T-helper 2 cell (primary cell): Measurements from ENCODE around the gene FUBP3.

ENCODE experiments used
- DNase-seq, 5 experiments: peaks; one replicate each; pipeline versions ENCODE4 v3.0.0 to v3.0.0-alpha.2; 2012 to 2022

Gene FUBP3

GRCh38 chr9:130607640-130608420 is 28.5 kb downstream of the FUBP3 start:
- no peak for DNase-seq

GRCh38 chr9:130608554-130609134 is 29.3 kb downstream of the FUBP3 start:
- DNase-seq = no peak

- DNase-seq = no peak
Measured at GRCh38 chr9:130609163-130609562, 29.8 kb downstream of the FUBP3 start.

- no peak for DNase-seq
Measured at GRCh38 chr9:130610862-130611707, 31.7 kb downstream of the FUBP3 start.

- DNase-seq = no peak
Measured at GRCh38 chr9:130616451-130616850, 37.1 kb downstream of the FUBP3 start.

- no peak for DNase-seq
Measured at GRCh38 chr9:130623466-130623865, 44.1 kb downstream of the FUBP3 start.

- no peak for DNase-seq
Measured at GRCh38 chr9:130624154-130624553, 44.8 kb downstream of the FUBP3 start.

- DNase-seq = no peak
Measured at GRCh38 chr9:130626249-130626996, 47.0 kb downstream of the FUBP3 start.

- DNase-seq = no peak
Measured at GRCh38 chr9:130627051-130627450, 47.7 kb downstream of the FUBP3 start.

- no peak for DNase-seq
Measured at GRCh38 chr9:130627896-130628792, 48.8 kb downstream of the FUBP3 start.

GRCh38 chr9:130629443-130630070 is 50.2 kb downstream of the FUBP3 start:
- DNase-seq = no peak

GRCh38 chr9:130630071-130630450 is 50.7 kb downstream of the FUBP3 start:
- DNase-seq = no peak

- DNase-seq = no peak
Measured at GRCh38 chr9:130630506-130631330, 51.3 kb downstream of the FUBP3 start.

- DNase-seq = no peak
Measured at GRCh38 chr9:130631331-130632080, 52.1 kb downstream of the FUBP3 start.

- DNase-seq = no peak
Measured at GRCh38 chr9:130632081-130632710, 52.8 kb downstream of the FUBP3 start.

GRCh38 chr9:130632841-130633240 is 53.5 kb downstream of the FUBP3 start:
- no peak for DNase-seq

- no peak for DNase-seq
Measured at GRCh38 chr9:130633336-130634190, 54.2 kb downstream of the FUBP3 start.

- DNase-seq = no peak
Measured at GRCh38 chr9:130634191-130634768, 54.9 kb downstream of the FUBP3 start.
